Activated naive CD4-positive, alpha-beta T cell treated with anti-CD3 and anti-CD28 coated beads, Interleukin-2, amount 10 ng/mL, durations not matched to agents 7 days and 5 days (primary cell): ENCODE results near the gene SNRNP35.
"Not testable (repeated sequence)": the region's sequence is repeated elsewhere in the genome, so short reads cannot be mapped to it uniquely, and the experiment has no call there.

Source experiments
- CTCF ChIA-PET: fragments of 350-600 bp; sonication (Branson Sonifier 250); formaldehyde crosslinking; loops from one replicate; lab custom pipeline; 2021; ENCODE audit warnings: antibody characterized with exemption; lab: Charles Lee
- DNase-seq: peaks from one replicate; pipeline ENCODE4 v3.0.0-alpha.2; 2020
- H3K27ac Mint-ChIP-seq: one replicate; pipeline ENCODE4 v1.8.0; 2021; ENCODE audit warnings: mild to moderate bottlenecking, moderate library complexity, mixed read lengths
- H3K27me3 Mint-ChIP-seq: one replicate; pipeline ENCODE4 v1.8.0; 2021; ENCODE audit warnings: mild to moderate bottlenecking, mixed read lengths
- H3K36me3 Mint-ChIP-seq: one replicate; pipeline ENCODE4 v1.8.0; 2021; ENCODE audit warnings: mixed read lengths
- H3K4me1 Mint-ChIP-seq: one replicate; pipeline ENCODE4 v1.8.0; 2021; ENCODE audit warnings: mixed read lengths
- H3K4me3 Mint-ChIP-seq: one replicate; pipeline ENCODE4 v1.8.0; 2021; ENCODE audit warnings: mild to moderate bottlenecking, moderate library complexity, mixed read lengths
- H3K9me3 Mint-ChIP-seq: one replicate; pipeline ENCODE4 v1.8.0; 2021; ENCODE audit warnings: mixed read lengths

The SNRNP35 gene

GRCh38 chr12:123457980-123458779 lies at the start of gene SNRNP35:
SNRNP35 (plus strand) TSS chr12:123458139; CDS start chr12:123465541, 7,402 bp downstream.
- Mint-ChIP-seq H3K4me3 (peak within 1 kb of the TSS; percentile 97), H3K27me3 (no peaks in the 10 kb centered on the region), H3K27ac (peak within 1 kb of the TSS; percentile 100), H3K36me3 (peaks cover 25% of the 10 kb centered on the region), H3K9me3 (no peaks in the 10 kb centered on the region), H3K4me1 (peaks cover 27% of the 10 kb centered on the region)
- peak; percentile 89 for DNase-seq
- CTCF ChIA-PET: no interaction called here

- H3K4me3 Mint-ChIP-seq, H3K9me3 Mint-ChIP-seq, H3K4me1 Mint-ChIP-seq, CTCF ChIA-PET, DNase-seq, H3K27me3 Mint-ChIP-seq, H3K27ac Mint-ChIP-seq: not testable (repeated sequence)
- H3K36me3 Mint-ChIP-seq: peaks cover 30% of the 10 kb centered on the region
These were observed 49.3 kb upstream of the SNRNP35 start for GRCh38 chr12:123408619-123409018.

GRCh38 chr12:123409284-123410040 lies 48.5 kb upstream of the SNRNP35 start:
- Mint-ChIP-seq H3K27ac (peak overlapping the region; percentile 49), H3K36me3 (peaks cover 27% of the 10 kb centered on the region)
- not testable (repeated sequence) for DNase-seq, H3K9me3 Mint-ChIP-seq, H3K4me3 Mint-ChIP-seq, H3K4me1 Mint-ChIP-seq, H3K27me3 Mint-ChIP-seq
- CTCF ChIA-PET: interaction anchor here (0.6 to 1.7 kb wide), 2 partner anchors 11 to 127 kb away, joined by 3 to 5 read pairs; no protein-coding TSS in a partner anchor

- no peak overlapping the region for H3K4me3 Mint-ChIP-seq
- no peak for DNase-seq
- H3K27ac Mint-ChIP-seq: peak overlapping the region; percentile 49
- H3K36me3 Mint-ChIP-seq: peaks cover 28% of the 10 kb centered on the region
- H3K9me3 Mint-ChIP-seq: no peaks in the 10 kb centered on the region
- H3K27me3 Mint-ChIP-seq: no peaks in the 10 kb centered on the region
- CTCF ChIA-PET: interaction anchor here (1.7 kb wide), 1 partner anchor 11 kb away, joined by 5 read pairs; no protein-coding TSS in a partner anchor
- no peaks in the 10 kb centered on the region for H3K4me1 Mint-ChIP-seq
These were observed 47.9 kb upstream of the SNRNP35 start for GRCh38 chr12:123410041-123410412.

GRCh38 chr12:123421314-123421713 lies 36.6 kb upstream of the SNRNP35 start:
- Mint-ChIP-seq H3K27me3 (no peaks in the 10 kb centered on the region), H3K27ac (no peak overlapping the region), H3K36me3 (peaks cover 28% of the 10 kb centered on the region), H3K4me1 (no peaks in the 10 kb centered on the region), H3K9me3 (no peaks in the 10 kb centered on the region), H3K4me3 (no peak overlapping the region)
- DNase-seq: no peak
- CTCF ChIA-PET: interaction anchor here (1.2 kb wide), 1 partner anchor 11 kb away, joined by 5 read pairs; no protein-coding TSS in a partner anchor

GRCh38 chr12:123427036-123427769 lies 30.7 kb upstream of the SNRNP35 start:
- peak; percentile 41 for DNase-seq
- Mint-ChIP-seq H3K9me3 (no peaks in the 10 kb centered on the region), H3K4me1 (peaks cover 28% of the 10 kb centered on the region), H3K4me3 (no peak overlapping the region), H3K36me3 (peaks cover 44% of the 10 kb centered on the region), H3K27ac (peak overlapping the region; percentile 81), H3K27me3 (no peaks in the 10 kb centered on the region)
- CTCF ChIA-PET: interaction anchor here (0.8 to 1.4 kb wide), 4 partner anchors 11 to 62 kb away, joined by 3 to 4 read pairs (median 4); partner anchors contain the start of gene KMT5A

- H3K36me3 Mint-ChIP-seq: peaks cover 39% of the 10 kb centered on the region
These were observed 29.3 kb upstream of the SNRNP35 start for GRCh38 chr12:123428591-123428990.

GRCh38 chr12:123429101-123429500 lies 28.8 kb upstream of the SNRNP35 start:
- peaks cover 46% of the 10 kb centered on the region for H3K4me1 Mint-ChIP-seq
- H3K4me3 Mint-ChIP-seq, H3K27me3 Mint-ChIP-seq, DNase-seq, CTCF ChIA-PET, H3K9me3 Mint-ChIP-seq: not testable (repeated sequence)
- H3K27ac Mint-ChIP-seq: peak overlapping the region; percentile 62
- H3K36me3 Mint-ChIP-seq: peaks cover 36% of the 10 kb centered on the region

More at GRCh38 chr12:123428591-123428990, 29.3 kb upstream of the SNRNP35 start:
- DNase-seq: no peak
- no peaks in the 10 kb centered on the region for H3K9me3 Mint-ChIP-seq
- H3K4me3 Mint-ChIP-seq: no peak overlapping the region
- H3K27me3 Mint-ChIP-seq: no peaks in the 10 kb centered on the region
- peaks cover 41% of the 10 kb centered on the region for H3K4me1 Mint-ChIP-seq
- H3K27ac Mint-ChIP-seq: peak overlapping the region; percentile 69
- CTCF ChIA-PET: no interaction called here

- DNase-seq, H3K9me3 Mint-ChIP-seq, H3K27me3 Mint-ChIP-seq: not testable (repeated sequence)
- CTCF ChIA-PET: interaction anchor here (0.6 kb wide), 1 partner anchor 48 kb away, joined by 3 read pairs; no protein-coding TSS in a partner anchor
- Mint-ChIP-seq H3K36me3 (peaks cover 33% of the 10 kb centered on the region), H3K4me1 (peaks cover 67% of the 10 kb centered on the region), H3K4me3 (peak overlapping the region; percentile 33), H3K27ac (peak overlapping the region; percentile 39)
These were observed 25.8 kb upstream of the SNRNP35 start for GRCh38 chr12:123431951-123432817.

- H3K27ac Mint-ChIP-seq: peak overlapping the region; percentile 63
- peaks cover 26% of the 10 kb centered on the region for H3K36me3 Mint-ChIP-seq
- no peaks in the 10 kb centered on the region for H3K9me3 Mint-ChIP-seq
- CTCF ChIA-PET: no interaction called here
- peaks cover 60% of the 10 kb centered on the region for H3K4me1 Mint-ChIP-seq
- DNase-seq: no peak
- peak overlapping the region; percentile 49 for H3K4me3 Mint-ChIP-seq
- no peaks in the 10 kb centered on the region for H3K27me3 Mint-ChIP-seq
These were observed 24.3 kb upstream of the SNRNP35 start for GRCh38 chr12:123433615-123434014.

- DNase-seq: no peak
These were observed 22.3 kb upstream of the SNRNP35 start for GRCh38 chr12:123435636-123436016.

GRCh38 chr12:123436017-123436964 lies 21.6 kb upstream of the SNRNP35 start, which contains the start of gene RILPL2:
RILPL2 (minus strand) TSS chr12:123436684; CDS start chr12:123436420, 264 bp downstream.
- peak; percentile 95 for DNase-seq
- H3K4me1 Mint-ChIP-seq: peaks cover 53% of the 10 kb centered on the region
- peaks cover 14% of the 10 kb centered on the region for H3K36me3 Mint-ChIP-seq
- H3K27ac Mint-ChIP-seq: peak within 1 kb of the TSS; percentile 88
- no peaks in the 10 kb centered on the region for H3K9me3 Mint-ChIP-seq
- no peaks in the 10 kb centered on the region for H3K27me3 Mint-ChIP-seq
- H3K4me3 Mint-ChIP-seq: peak within 1 kb of the TSS; percentile 92
- CTCF ChIA-PET: interaction anchor here (0.9 to 1.2 kb wide), 2 partner anchors 10 to 71 kb away, joined by 3 read pairs; no protein-coding TSS in a partner anchor

More at GRCh38 chr12:123435636-123436016, 22.3 kb upstream of the SNRNP35 start:
- H3K4me3 Mint-ChIP-seq: peak overlapping the region; percentile 92
- H3K36me3 Mint-ChIP-seq: peaks cover 19% of the 10 kb centered on the region
- H3K9me3 Mint-ChIP-seq: no peaks in the 10 kb centered on the region
- peaks cover 57% of the 10 kb centered on the region for H3K4me1 Mint-ChIP-seq
- CTCF ChIA-PET: no interaction called here
- H3K27me3 Mint-ChIP-seq: no peaks in the 10 kb centered on the region
- peak overlapping the region; percentile 88 for H3K27ac Mint-ChIP-seq
